K562 (cell line): ENCODE results near the gene ARMH4. TPM values are rescaled to one million over a fixed set of nuclear protein-coding genes. Genes with fewer than 3 reads are reported as not detected.

Experiments used
- ATAC-seq: fragments of 200-7000 bp; cut with Tn5 transposase; 3 replicates; pipeline ENCODE4 v1.9.1; 2020; ENCODE audit warnings: moderate library complexity
- BruUV-seq: library from RNA; stranded (reverse); fragments of 400-500 nt; replicated peaks from 2 replicates; lab custom pipeline; 2021; lab: Mats Ljungman, UMichigan
- CTCF ChIA-PET: fragments of 300-600 bp; formaldehyde crosslinking; extraction: SDS; loops from one replicate; lab custom pipeline; 2021; ENCODE audit warnings: low intra/inter-chr PET ratio; lab: Yijun Ruan, JAX
- POLR2A ChIA-PET: fragments of 300-600, 350-650 bp; sonication (Branson Sonifier 250); formaldehyde crosslinking; extraction: SDS; loops from one replicate; lab custom pipeline; 2021; ENCODE audit warnings: antibody characterized with exemption, inconsistent platforms; lab: Yijun Ruan, JAX
- DNase-seq, 4 experiments: peaks; one replicate each; pipeline versions ENCODE4 v3.0.0 to v3.0.0-alpha.2; 2011 to 2018; ENCODE audit warnings: low spot score in 3 of 4, mixed read lengths in 3 of 4; ENCODE audit errors: extremely low read depth in 1 of 4
- FAIRE-seq: peaks from 2 replicates; lab custom pipeline; 2011; peaks lifted over from hg19 to GRCh38; lab: Jason Lieb, UNC
- H2AFZ ChIP-seq: 2 replicates; pipeline ENCODE4 v1.6.0; 2011; ENCODE audit warnings: low read depth, low read length, control low read depth, inconsistent platforms
- H3K27ac ChIP-seq: fragments of 200-600 bp; 3 replicates; pipeline ENCODE4 v1.8.0; 2011; ENCODE audit warnings: low read depth, mild to moderate bottlenecking, control low read depth, inconsistent platforms, low read length, moderate library complexity, mixed read lengths; ENCODE audit errors: extremely low read depth
- H3K27me3 ChIP-seq, 2 experiments: fragments of 300-600 bp in 1 of 2; 2 replicates in 1 of 2; 3 replicates in 1 of 2; pipeline versions ENCODE4 v1.6.0 to v1.8.0; 2011; ENCODE audit warnings: inconsistent platforms in 2 of 2, low read length in 2 of 2, mild to moderate bottlenecking in 1 of 2, mixed read lengths in 1 of 2, moderate library complexity in 1 of 2; ENCODE audit not compliant: control insufficient read depth in 2 of 2, insufficient read depth in 2 of 2
- H3K36me3 ChIP-seq: fragments of 300-600 bp; 3 replicates; pipeline ENCODE4 v1.8.0; 2011; ENCODE audit warnings: mild to moderate bottlenecking, low read length, inconsistent platforms; ENCODE audit not compliant: control insufficient read depth, insufficient read depth
- H3K4me1 ChIP-seq, 2 experiments: fragments of 200-600 bp in 1 of 2; replicated peaks in 1 of 2; 2 replicates in 1 of 2; 3 replicates in 1 of 2; pipeline versions ENCODE4 v1.5.1 to v1.8.0; 2011; ENCODE audit warnings: inconsistent platforms in 2 of 2, low read length in 2 of 2, mild to moderate bottlenecking in 1 of 2, mixed read lengths in 1 of 2, moderate library complexity in 1 of 2; ENCODE audit not compliant: control insufficient read depth in 2 of 2, insufficient read depth in 2 of 2
- H3K4me2 ChIP-seq: 2 replicates; pipeline ENCODE4 v1.6.1; 2011; ENCODE audit warnings: low read length, control low read depth, inconsistent platforms, mixed read lengths; ENCODE audit not compliant: insufficient read depth
- H3K4me3 ChIP-seq: fragments of 200-600 bp; sonication (generic), shearing (Covaris generic); 2 replicates; pipeline ENCODE4 v1.5.1; 2016; ENCODE audit warnings: control low read depth, inconsistent platforms
- H3K79me2 ChIP-seq: fragments of 200-600 bp; 3 replicates; pipeline ENCODE4 v1.8.0; 2011; ENCODE audit warnings: low read length, inconsistent platforms; ENCODE audit not compliant: control insufficient read depth, insufficient read depth
- H3K9ac ChIP-seq, 2 experiments: 2 replicates each; pipeline versions ENCODE4 v1.6.0 to v1.6.1; 2011; ENCODE audit warnings: low read depth in 2 of 2, low read length in 2 of 2, control low read depth in 1 of 2, inconsistent platforms in 1 of 2, mild to moderate bottlenecking in 1 of 2, mixed read lengths in 1 of 2; ENCODE audit not compliant: insufficient read depth in 1 of 2
- H3K9me1 ChIP-seq: one replicate; pipeline ENCODE4 v1.6.0; 2011; ENCODE audit warnings: inconsistent platforms, mild to moderate bottlenecking, low read length, moderate library complexity; ENCODE audit not compliant: control insufficient read depth, insufficient read depth
- H3K9me3 ChIP-seq: replicated peaks from 2 replicates; pipeline ENCODE4 v1.5.1; 2011; ENCODE audit warnings: low read depth, low read length, inconsistent platforms; ENCODE audit not compliant: control insufficient read depth, insufficient read depth
- H4K20me1 ChIP-seq: replicated peaks from 2 replicates; pipeline ENCODE4 v1.6.1; 2011; ENCODE audit warnings: low read length, inconsistent platforms, mixed read lengths; ENCODE audit not compliant: control insufficient read depth, insufficient read depth
- ATF3 ChIP-seq, 2 experiments: fragments of 450-650 bp in 1 of 2; sonication (generic) in 1 of 2; formaldehyde crosslinking in 1 of 2; IDR thresholded peaks in 1 of 2; conservative IDR thresholded peaks in 1 of 2; 2 replicates each; pipeline versions ENCODE4 v1.6.1 to v1.8.1; 2016 to 2023; ENCODE audit warnings: mild to moderate bottlenecking in 2 of 2, moderate library complexity in 2 of 2, inconsistent platforms in 1 of 2, missing genetic modification reagents in 1 of 2
- BACH1 ChIP-seq: fragments of 200-800 bp; sonication (Bioruptor generic); IDR thresholded peaks from 2 replicates; pipeline ENCODE4 v1.6.1; 2016; ENCODE audit warnings: missing genetic modification characterization, missing compliant biosample characterization
- C11orf30 ChIP-seq: fragments of 450-650 bp; IDR thresholded peaks from 2 replicates; pipeline ENCODE4 v1.6.1; 2016; ENCODE audit warnings: low read depth, mild to moderate bottlenecking
- KDM2B ChIP-seq: fragments of 250-450 bp; sonication (Bioruptor Pico); IDR thresholded peaks from 2 replicates; pipeline ENCODE4 v1.8.0; 2021; ENCODE audit warnings: mild to moderate bottlenecking, moderate library complexity
- MAFK ChIP-seq: IDR thresholded peaks from 2 replicates; pipeline ENCODE4 v1.6.1; 2011; ENCODE audit warnings: low read length, improper control_type of control experiment
- MED1 ChIP-seq: sonication (generic); formaldehyde crosslinking; IDR thresholded peaks from 2 replicates; pipeline ENCODE4 v1.8.1; 2023; ENCODE audit warnings: missing genetic modification reagents, borderline replicate concordance
- SIX5 ChIP-seq, 2 experiments: IDR thresholded peaks; 2 replicates each; pipeline ENCODE4 v1.6.1; 2011; ENCODE audit warnings: low read length in 2 of 2, borderline replicate concordance in 1 of 2, low read depth in 1 of 2, mild to moderate bottlenecking in 1 of 2, moderate library complexity in 1 of 2; ENCODE audit not compliant: insufficient read depth in 1 of 2
- ZNF239 ChIP-seq: fragments of 250-450 bp; sonication (Bioruptor Pico); IDR thresholded peaks from 2 replicates; pipeline ENCODE4 v1.4.0; 2020; ENCODE audit warnings: mild to moderate bottlenecking
- ZNF3 ChIP-seq: fragments of 250-450 bp; sonication (Bioruptor Pico); IDR thresholded peaks from 2 replicates; pipeline ENCODE4 v1.5.0; 2021; ENCODE audit warnings: mild to moderate bottlenecking, moderate library complexity
- ZNF316 ChIP-seq: fragments of 450-650 bp; IDR thresholded peaks from 2 replicates; pipeline ENCODE4 v1.6.1; 2016
- ZNF77 ChIP-seq: fragments of 250-450 bp; sonication (Bioruptor Pico); IDR thresholded peaks from 2 replicates; pipeline ENCODE4 v1.5.0; 2020
- ZNF778 ChIP-seq: fragments of 450-650 bp; formaldehyde crosslinking; IDR thresholded peaks from 2 replicates; pipeline ENCODE4 v1.4.0; 2020; ENCODE audit warnings: mild to moderate bottlenecking, moderate library complexity
- WGBS: fragments of 100-300 bp; shearing (Covaris generic); methylation state at CpG from one replicate; pipeline ENCODE4 v1.1.6; 2016; ENCODE audit warnings: low coverage, mixed read lengths; ENCODE audit not compliant: insufficient coverage; ENCODE audit errors: missing lambda C conversion rate; 5-methylcytosine and 5-hydroxymethylcytosine counted together
- in situ Hi-C: fragments of 300-500 bp; cut with MboI; formaldehyde crosslinking; loops from 4 replicates; pipeline ENCODE4 v1.15.0; 2018; ENCODE audit warnings: inconsistent platforms, mixed read lengths
- intact Hi-C: fragments of 100-400 bp; cut with micrococcal nuclease; formaldehyde crosslinking; loops from 2 replicates; pipeline ENCODE4 v1.14.2; 2022
- polyA plus RNA-seq, 8 experiments: library from polyadenylated mRNA; depleted of rRNA in 4 of 8; stranded (reverse) in 5 of 8; unstranded in 3 of 8; fragments of >200 nt; fragmentation: Nextera tagmentation in 2 of 8; fragmentation: Illumina TruSeq in 1 of 8; extraction: Ambion mirVana in 2 of 8; extraction: Trizol in 1 of 8; gene quantifications; 2 replicates each; pipeline versions ENCODE4 v1.2.1 to v1.2.3, GENCODE V29; 2011 to 2014; ENCODE audit warnings: inconsistent platforms in 1 of 8, missing spikeins in 1 of 8
- total RNA-seq, 7 experiments: library from RNA; depleted of rRNA in 6 of 7; stranded (reverse); fragments of >200 nt in 6 of 7; fragmentation: Illumina TruSeq in 2 of 7; extraction: Trizol in 2 of 7; gene quantifications; 2 replicates each; pipeline versions ENCODE4 v1.2.1 to v1.2.3, GENCODE V29; 2011 to 2021; ENCODE audit warnings: low replicate concordance in 1 of 7
- TF ChIP-seq, protein P1 (sequence below), 2 experiments: IDR thresholded peaks; 2 replicates each; pipeline ENCODE4 v1.6.1; 2012; ENCODE audit warnings: improper control_type of control experiment in 2 of 2, low read depth in 2 of 2, low read length in 2 of 2, borderline replicate concordance in 1 of 2
- TF ChIP-seq, protein P2 (sequence below): fragments of 250-450 bp; sonication (Bioruptor Pico); IDR thresholded peaks from 2 replicates; pipeline ENCODE4 v1.9.0; 2021; ENCODE audit warnings: mild to moderate bottlenecking
- TF ChIP-seq, protein P3 (sequence below): fragments of 450-650 bp; formaldehyde crosslinking; IDR thresholded peaks from 2 replicates; pipeline ENCODE4 v1.4.0; 2022; ENCODE audit warnings: missing genetic modification characterization
- TF ChIP-seq, protein P4 (sequence below): fragments of 250-450 bp; sonication (Bioruptor Pico); IDR thresholded peaks from 2 replicates; pipeline ENCODE4 v1.4.0; 2020

ARMH4 gene
- total and polyA plus RNA-seq, 9 of the 15 experiments (the other 6 are each of a cell fraction or from before 2014, with no cell fraction given) = 0.06 to 0.98 (median 0.07) TPM; not detected in 2

DNA sequence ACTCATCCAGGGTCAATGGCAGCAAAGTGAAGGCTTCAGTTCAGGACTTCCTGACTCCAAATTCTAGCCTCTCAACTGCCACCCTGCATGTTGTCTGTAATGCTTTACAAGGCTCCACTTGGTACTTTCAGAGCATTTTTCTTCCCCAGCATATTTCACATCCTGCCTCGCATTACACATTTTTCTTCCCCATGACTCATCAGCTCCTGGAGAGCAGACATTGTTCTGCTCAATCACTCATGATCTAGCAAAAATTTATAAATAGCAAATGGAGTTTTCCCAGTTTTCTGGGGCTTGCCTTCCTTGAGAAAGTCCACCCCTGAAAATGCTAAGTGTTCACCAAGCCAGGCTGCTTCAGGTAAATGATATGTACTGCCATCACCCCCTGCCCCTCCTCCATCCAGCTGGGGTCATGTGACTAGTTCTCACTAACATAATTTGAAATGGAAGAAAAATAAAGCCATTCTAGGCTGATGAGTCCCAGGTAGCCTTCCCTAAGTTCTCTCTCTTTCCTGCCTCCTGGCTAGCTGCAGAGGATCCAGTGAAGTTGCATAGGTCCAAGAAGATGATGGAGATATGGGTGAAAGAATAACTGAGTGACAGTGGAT is 69.4 kb downstream of the ARMH4 start:
- H3K27ac ChIP-seq = no peak overlapping the region; the same call in 2 of the 3 replicates
- no peaks in the 10 kb centered on the region for H4K20me1 ChIP-seq
- no peak overlapping the region for H3K9ac ChIP-seq
- H3K9me3 ChIP-seq = no peaks in the 10 kb centered on the region
- in situ Hi-C loops = loop anchor here (10.0 kb wide), 1 partner anchor 598 kb away; no protein-coding TSS in a partner anchor
- ATAC-seq (peak; percentile 49; the same call in 1 of the 3 replicates), FAIRE-seq (no peak), DNase-seq (peak in 3 of 4 experiments; percentile 4 to 18 (median 13))
- H3K4me3 ChIP-seq = no peak overlapping the region
- BruUV-seq = no TSS peak
- H2AFZ ChIP-seq = peak overlapping the region; percentile 58; the same call in 1 of the 2 replicates
- no peak overlapping the region for H3K4me2 ChIP-seq
- no peaks in the 10 kb centered on the region; a peak in 1 of 5 replicates for H3K4me1 ChIP-seq
- no peaks in the 10 kb centered on the region for H3K36me3 ChIP-seq
- CTCF ChIA-PET = interaction anchor here (0.6 kb wide), 1 partner anchor 9 kb away, joined by 4 read pairs; no protein-coding TSS in a partner anchor
- no peaks in the 10 kb centered on the region for H3K9me1 ChIP-seq
- no peaks in the 10 kb centered on the region for H3K27me3 ChIP-seq
- POLR2A ChIA-PET = no interaction called here
- intact Hi-C loops = no loop called here
- H3K79me2 ChIP-seq = no peaks in the 10 kb centered on the region
- 0% methylated on average over 1 of the region's 1 CpG for WGBS
- TF ChIP-seq, protein P1, sequence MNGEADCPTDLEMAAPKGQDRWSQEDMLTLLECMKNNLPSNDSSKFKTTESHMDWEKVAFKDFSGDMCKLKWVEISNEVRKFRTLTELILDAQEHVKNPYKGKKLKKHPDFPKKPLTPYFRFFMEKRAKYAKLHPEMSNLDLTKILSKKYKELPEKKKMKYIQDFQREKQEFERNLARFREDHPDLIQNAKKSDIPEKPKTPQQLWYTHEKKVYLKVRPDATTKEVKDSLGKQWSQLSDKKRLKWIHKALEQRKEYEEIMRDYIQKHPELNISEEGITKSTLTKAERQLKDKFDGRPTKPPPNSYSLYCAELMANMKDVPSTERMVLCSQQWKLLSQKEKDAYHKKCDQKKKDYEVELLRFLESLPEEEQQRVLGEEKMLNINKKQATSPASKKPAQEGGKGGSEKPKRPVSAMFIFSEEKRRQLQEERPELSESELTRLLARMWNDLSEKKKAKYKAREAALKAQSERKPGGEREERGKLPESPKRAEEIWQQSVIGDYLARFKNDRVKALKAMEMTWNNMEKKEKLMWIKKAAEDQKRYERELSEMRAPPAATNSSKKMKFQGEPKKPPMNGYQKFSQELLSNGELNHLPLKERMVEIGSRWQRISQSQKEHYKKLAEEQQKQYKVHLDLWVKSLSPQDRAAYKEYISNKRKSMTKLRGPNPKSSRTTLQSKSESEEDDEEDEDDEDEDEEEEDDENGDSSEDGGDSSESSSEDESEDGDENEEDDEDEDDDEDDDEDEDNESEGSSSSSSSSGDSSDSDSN (IDR thresholded peaks at IDR 0.05; ENCODE audit: borderline replicate concordance in 1 of 2, low read depth in 2 of 2, low read length in 2 of 2) = no peak
- TF ChIP-seq ZNF3 (CRISPR knock-in tag) (no peak), MAFK (0 out of 2 replicates have a peak, but pooled peaks have one; percentile 13), BACH1 (tag) (peak; percentile 41; the same call in 1 of the 2 replicates), ZNF239 (no peak), ZNF316 (no peak), ATF3 (IDR thresholded peaks at IDR 0.05) (peak; percentile 80), ATF3 (CRISPR knock-in tag; conservative IDR thresholded peaks at IDR 0.05) (no peak), SIX5 (IDR thresholded peaks at IDR 0.05; ENCODE audit: borderline replicate concordance in 1 of 2, insufficient read depth in 1 of 2, low read depth in 1 of 2, low read length in 2 of 2) (no peak), MED1 (CRISPR knock-in tag) (no peak), KDM2B (CRISPR knock-in tag) (no peak), ZNF778 (CRISPR knock-in tag) (no peak), C11orf30 (peak; percentile 9; the same call in 1 of the 2 replicates), ZNF77 (CRISPR knock-in tag) (no peak)
- TF ChIP-seq, protein P2, sequence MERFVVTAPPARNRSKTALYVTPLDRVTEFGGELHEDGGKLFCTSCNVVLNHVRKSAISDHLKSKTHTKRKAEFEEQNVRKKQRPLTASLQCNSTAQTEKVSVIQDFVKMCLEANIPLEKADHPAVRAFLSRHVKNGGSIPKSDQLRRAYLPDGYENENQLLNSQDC = no peak
- TF ChIP-seq, protein P3, sequence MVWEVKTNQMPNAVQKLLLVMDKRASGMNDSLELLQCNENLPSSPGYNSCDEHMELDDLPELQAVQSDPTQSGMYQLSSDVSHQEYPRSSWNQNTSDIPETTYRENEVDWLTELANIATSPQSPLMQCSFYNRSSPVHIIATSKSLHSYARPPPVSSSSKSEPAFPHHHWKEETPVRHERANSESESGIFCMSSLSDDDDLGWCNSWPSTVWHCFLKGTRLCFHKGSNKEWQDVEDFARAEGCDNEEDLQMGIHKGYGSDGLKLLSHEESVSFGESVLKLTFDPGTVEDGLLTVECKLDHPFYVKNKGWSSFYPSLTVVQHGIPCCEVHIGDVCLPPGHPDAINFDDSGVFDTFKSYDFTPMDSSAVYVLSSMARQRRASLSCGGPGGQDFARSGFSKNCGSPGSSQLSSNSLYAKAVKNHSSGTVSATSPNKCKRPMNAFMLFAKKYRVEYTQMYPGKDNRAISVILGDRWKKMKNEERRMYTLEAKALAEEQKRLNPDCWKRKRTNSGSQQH (CRISPR knock-in tag) = no peak
- TF ChIP-seq, protein P4, sequence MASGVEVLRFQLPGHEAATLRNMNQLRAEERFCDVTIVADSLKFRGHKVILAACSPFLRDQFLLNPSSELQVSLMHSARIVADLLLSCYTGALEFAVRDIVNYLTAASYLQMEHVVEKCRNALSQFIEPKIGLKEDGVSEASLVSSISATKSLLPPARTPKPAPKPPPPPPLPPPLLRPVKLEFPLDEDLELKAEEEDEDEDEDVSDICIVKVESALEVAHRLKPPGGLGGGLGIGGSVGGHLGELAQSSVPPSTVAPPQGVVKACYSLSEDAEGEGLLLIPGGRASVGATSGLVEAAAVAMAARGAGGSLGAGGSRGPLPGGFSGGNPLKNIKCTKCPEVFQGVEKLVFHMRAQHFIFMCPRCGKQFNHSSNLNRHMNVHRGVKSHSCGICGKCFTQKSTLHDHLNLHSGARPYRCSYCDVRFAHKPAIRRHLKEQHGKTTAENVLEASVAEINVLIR = no peak
